ENCODE measurements around the gene DENND5A.

The DENND5A gene

GRCh38 chr11:9276571-9276970, 11.4 kb upstream of the DENND5A start:
- CTCF ChIA-PET: interaction anchor here (2.4 to 4.6 kb wide), 2 partner anchors 11 to 230 kb away, joined by 5 to 14 read pairs; partner anchors contain the start of gene DENND5A
- no peak for TF ChIP-seq CTCF (IDR thresholded peaks at IDR 0.05; ENCODE audit: control extremely low read depth, extremely low read depth, low read depth, missing control alignments)
- POLR2A ChIA-PET: no interaction called here
- DNase-seq (ENCODE audit: extremely low spot score): no peak

GRCh38 chr11:9274499-9275258, 9.5 kb upstream of the DENND5A start:
- no peak for DNase-seq (ENCODE audit: extremely low spot score)
- CTCF ChIA-PET: interaction anchor here (1.1 to 4.6 kb wide), 6 partner anchors 9 to 232 kb away, joined by 3 to 14 read pairs (median 3); partner anchors contain the start of gene DENND5A
- POLR2A ChIA-PET: interaction anchor here (0.6 kb wide), 1 partner anchor 186 kb away, joined by 3 read pairs; the partner anchor contains the start of gene ZNF143
- TF ChIP-seq CTCF (IDR thresholded peaks at IDR 0.05; ENCODE audit: control extremely low read depth, extremely low read depth, low read depth, missing control alignments): no peak

- no peak for TF ChIP-seq CTCF (IDR thresholded peaks at IDR 0.05; ENCODE audit: control extremely low read depth, extremely low read depth, low read depth, missing control alignments)
- ChIA-PET POLR2A (no interaction called here), CTCF (interaction anchor here (1.1 to 1.7 kb wide), 6 partner anchors 10 to 108 kb away, joined by 3 to 5 read pairs (median 4); no protein-coding TSS in a partner anchor)
- no peak for DNase-seq (ENCODE audit: extremely low spot score)
Measured at GRCh38 chr11:9273376-9274336, 8.5 kb upstream of the DENND5A start.

- no peak for TF ChIP-seq CTCF (IDR thresholded peaks at IDR 0.05; ENCODE audit: control extremely low read depth, extremely low read depth, low read depth, missing control alignments)
- DNase-seq (ENCODE audit: extremely low spot score): no peak
- ChIA-PET CTCF (interaction anchor here (1.1 kb wide), 1 partner anchor 14 kb away, joined by 3 read pairs; no protein-coding TSS in a partner anchor), POLR2A (interaction anchor here (1.2 kb wide), 1 partner anchor 11 kb away, joined by 3 read pairs; no protein-coding TSS in a partner anchor)
Measured at GRCh38 chr11:9269492-9270013, 4.4 kb upstream of the DENND5A start.

GRCh38 chr11:9267680-9268079, 2.5 kb upstream of the DENND5A start:
- CTCF ChIA-PET: no interaction called here
- no peak for TF ChIP-seq CTCF (IDR thresholded peaks at IDR 0.05; ENCODE audit: control extremely low read depth, extremely low read depth, low read depth, missing control alignments)
- no peak for DNase-seq (ENCODE audit: extremely low spot score)
- POLR2A ChIA-PET: interaction anchor here (0.8 kb wide), 1 partner anchor 236 kb away, joined by 4 read pairs; no protein-coding TSS in a partner anchor

- ChIA-PET POLR2A (no interaction called here), CTCF (no interaction called here)
- no peak for TF ChIP-seq CTCF (IDR thresholded peaks at IDR 0.05; ENCODE audit: control extremely low read depth, extremely low read depth, low read depth, missing control alignments)
Measured at GRCh38 chr11:9266926-9267325, 1.8 kb upstream of the DENND5A start.

More at GRCh38 chr11:9266926-9267325, 1.8 kb upstream of the DENND5A start:
- DNase-seq (ENCODE audit: extremely low spot score): no peak

All from GM10248 (cell line).